H9 (cell line): ENCODE data around the gene KLK6. TPM values are rescaled to one million over a fixed set of nuclear protein-coding genes. Genes with fewer than 3 reads are reported as not detected.

Experiments
- DNase-seq: peaks from one replicate; pipeline ENCODE4 v3.0.0-alpha.2; 2017
- H2AFZ ChIP-seq: one replicate; pipeline ENCODE4 v1.6.1; 2013; ENCODE audit warnings: mild to moderate bottlenecking, low read length, control low read depth, moderate library complexity
- H2AK5ac ChIP-seq: 2 replicates; pipeline ENCODE4 v1.6.1; 2013; ENCODE audit warnings: low read length, control low read depth, mixed read lengths; ENCODE audit not compliant: insufficient read length
- H2BK120ac ChIP-seq: one replicate; pipeline ENCODE4 v1.6.1; 2013; ENCODE audit warnings: low read depth, mild to moderate bottlenecking, low read length, control low read depth, inconsistent platforms; ENCODE audit not compliant: poor library complexity, severe bottlenecking
- H2BK12ac ChIP-seq: 2 replicates; pipeline ENCODE4 v1.6.1; 2013; ENCODE audit warnings: low read length, control low read depth, mixed read lengths, low read depth; ENCODE audit not compliant: insufficient read length
- H2BK15ac ChIP-seq: 2 replicates; pipeline ENCODE4 v1.6.1; 2013; ENCODE audit warnings: low read depth, low read length, control low read depth
- H2BK20ac ChIP-seq: one replicate; pipeline ENCODE4 v1.6.1; 2013; ENCODE audit warnings: low read depth, mild to moderate bottlenecking, low read length, control low read depth, inconsistent platforms; ENCODE audit not compliant: poor library complexity, severe bottlenecking
- H2BK5ac ChIP-seq: 2 replicates; pipeline ENCODE4 v1.6.1; 2013; ENCODE audit warnings: low read length, control low read depth, mixed read lengths; ENCODE audit not compliant: insufficient read length
- H3K14ac ChIP-seq: 2 replicates; pipeline ENCODE4 v1.6.1; 2013; ENCODE audit warnings: low read length, control low read depth; ENCODE audit not compliant: insufficient read depth
- H3K18ac ChIP-seq: 2 replicates; pipeline ENCODE4 v1.6.1; 2013; ENCODE audit warnings: low read depth, mild to moderate bottlenecking, mixed read lengths, low read length, control low read depth; ENCODE audit not compliant: insufficient read length
- H3K23ac ChIP-seq: 2 replicates; pipeline ENCODE4 v1.6.1; 2013; ENCODE audit warnings: low read length, control low read depth, mixed read lengths, low read depth; ENCODE audit not compliant: insufficient read length
- H3K23me2 ChIP-seq: 2 replicates; pipeline ENCODE4 v1.6.1; 2013; ENCODE audit warnings: low read depth, mild to moderate bottlenecking, mixed read lengths, low read length, control low read depth; ENCODE audit not compliant: insufficient read length, poor library complexity, severe bottlenecking
- H3K27ac ChIP-seq: 2 replicates; pipeline ENCODE4 v1.5.1; 2013; ENCODE audit warnings: low read length, control low read depth, mixed read lengths, low read depth; ENCODE audit not compliant: insufficient read length
- H3K27me3 ChIP-seq: 2 replicates; pipeline ENCODE4 v1.6.1; 2013; ENCODE audit warnings: low read length, control low read depth, inconsistent platforms; ENCODE audit not compliant: insufficient read depth
- H3K4ac ChIP-seq: 2 replicates; pipeline ENCODE4 v1.6.1; 2013; ENCODE audit warnings: low read depth, mild to moderate bottlenecking, control low read depth, inconsistent platforms, low read length, moderate library complexity
- H3K4me1 ChIP-seq: 2 replicates; pipeline ENCODE4 v1.6.1; 2013; ENCODE audit warnings: low read length, control low read depth, inconsistent platforms; ENCODE audit not compliant: insufficient read depth
- H3K4me2 ChIP-seq: 2 replicates; pipeline ENCODE4 v1.6.1; 2013; ENCODE audit warnings: low read length, control low read depth, mixed read lengths; ENCODE audit not compliant: insufficient read length, insufficient read depth
- H3K56ac ChIP-seq: 2 replicates; pipeline ENCODE4 v1.6.1; 2013; ENCODE audit warnings: low read depth, mild to moderate bottlenecking, mixed read lengths, low read length, control low read depth; ENCODE audit not compliant: insufficient read length
- H3K79me1 ChIP-seq: 2 replicates; pipeline ENCODE4 v1.6.1; 2013; ENCODE audit warnings: low read depth, mild to moderate bottlenecking, moderate library complexity, low read length, control low read depth, inconsistent platforms; ENCODE audit not compliant: insufficient read depth, poor library complexity, severe bottlenecking
- H3K79me2 ChIP-seq: 2 replicates; pipeline ENCODE4 v1.6.1; 2013; ENCODE audit warnings: low read length, control low read depth, inconsistent platforms; ENCODE audit not compliant: insufficient read depth
- H3K9ac ChIP-seq: 2 replicates; pipeline ENCODE4 v1.6.1; 2013; ENCODE audit warnings: low read length, control low read depth, mixed read lengths; ENCODE audit not compliant: insufficient read length; ENCODE audit errors: extremely low read depth
- H3K9me3 ChIP-seq: one replicate; pipeline ENCODE4 v1.6.1; 2013; ENCODE audit warnings: low read depth, low read length, inconsistent platforms; ENCODE audit not compliant: control insufficient read depth
- H3T11ph ChIP-seq: one replicate; pipeline ENCODE4 v1.6.1; 2013; ENCODE audit warnings: mild to moderate bottlenecking, low read length, control low read depth, inconsistent platforms
- H4K20me1 ChIP-seq: one replicate; pipeline ENCODE4 v1.6.1; 2013; ENCODE audit not compliant: control insufficient read depth, insufficient read length, insufficient read depth
- H4K5ac ChIP-seq: 2 replicates; pipeline ENCODE4 v1.6.1; 2013; ENCODE audit warnings: low read depth, mild to moderate bottlenecking, mixed read lengths, low read length, control low read depth; ENCODE audit not compliant: insufficient read length
- H4K8ac ChIP-seq: replicated peaks from 2 replicates; pipeline ENCODE4 v1.6.1; 2013; ENCODE audit warnings: low read length, control low read depth, mixed read lengths, low read depth; ENCODE audit not compliant: insufficient read length
- H4K91ac ChIP-seq: 2 replicates; pipeline ENCODE4 v1.6.1; 2013; ENCODE audit warnings: low read depth, mild to moderate bottlenecking, moderate library complexity, mixed read lengths, low read length, control low read depth; ENCODE audit not compliant: insufficient read length
- H3K27ac Mint-ChIP-seq, 3 experiments: 2 replicates in 2 of 3; 3 replicates in 1 of 3; pipeline ENCODE4 v1.8.0; 2020 to 2021; ENCODE audit warnings: mixed read lengths in 3 of 3, mild to moderate bottlenecking in 1 of 3, moderate library complexity in 1 of 3
- H3K27me3 Mint-ChIP-seq: 2 replicates; pipeline ENCODE4 v1.8.0; 2021; ENCODE audit warnings: low read depth, mild to moderate bottlenecking, moderate library complexity, mixed read lengths
- H3K36me3 Mint-ChIP-seq, 3 experiments: 2 replicates in 2 of 3; 3 replicates in 1 of 3; pipeline ENCODE4 v1.8.0; 2020 to 2021; ENCODE audit warnings: low read depth in 3 of 3, mixed read lengths in 3 of 3; ENCODE audit not compliant: insufficient read depth in 1 of 3
- H3K4me1 Mint-ChIP-seq, 2 experiments: 2 replicates each; pipeline ENCODE4 v1.8.0; 2020; ENCODE audit warnings: mixed read lengths in 2 of 2
- H3K4me3 Mint-ChIP-seq, 2 experiments: 2 replicates in 1 of 2; 3 replicates in 1 of 2; pipeline ENCODE4 v1.8.0; 2020 to 2021; ENCODE audit warnings: mild to moderate bottlenecking in 2 of 2, mixed read lengths in 2 of 2, moderate library complexity in 1 of 2
- H3K9me3 Mint-ChIP-seq, 2 experiments: 2 replicates in 1 of 2; 3 replicates in 1 of 2; pipeline ENCODE4 v1.8.0; 2020; ENCODE audit warnings: mild to moderate bottlenecking in 2 of 2, mixed read lengths in 2 of 2, moderate library complexity in 1 of 2
- CTCF ChIP-seq: fragments of 200-600 bp; sonication (generic); conservative IDR thresholded peaks from 3 replicates; pipeline ENCODE4 v1.8.0; 2021; ENCODE audit warnings: antibody characterized with exemption, mild to moderate bottlenecking
- WGBS: extraction: QIAGEN DNeasy Blood & Tissue Kit; methylation state at CpG from one replicate; pipeline ENCODE4 v1.1.7; 2013; ENCODE audit warnings: missing lambda C conversion rate, low lambda C conversion rate, mixed read lengths; ENCODE audit not compliant: insufficient read length; ENCODE audit errors: extremely low coverage; 5-methylcytosine and 5-hydroxymethylcytosine counted together
- total RNA-seq: library from RNA; stranded (reverse); gene quantifications from 2 replicates; pipeline ENCODE4 v1.2.1, GENCODE V29; 2021

The KLK6 gene
- total RNA-seq, 1 experiment from 2014 or later = 2.6 TPM

GRCh38 chr19:51002542-51003311, 33.3 kb upstream of the KLK6 start:
- TF ChIP-seq CTCF = no peak
- H2BK15ac ChIP-seq = no peak overlapping the region
- H3K4me1 Mint-ChIP-seq = peaks cover 22 to 31% of the 10 kb centered on the region in 2 experiments

More at GRCh38 chr19:51002542-51003311, 33.3 kb upstream of the KLK6 start:
- no peak overlapping the region for H2BK120ac ChIP-seq
- H4K5ac ChIP-seq = no peak overlapping the region
- peaks cover 6% of the 10 kb centered on the region for H3K23me2 ChIP-seq
- no peaks in the 10 kb centered on the region; a peak in 1 of 5 replicates for H3K9me3 Mint-ChIP-seq
- no peaks in the 10 kb centered on the region for H3K9me3 ChIP-seq
- no peak overlapping the region for H3K56ac ChIP-seq
- H3K27ac Mint-ChIP-seq = peak overlapping the region in 2 of 3 experiments; percentile 57 to 88; a peak in 3 of 7 replicates
- peak overlapping the region; percentile 14 for H3K27ac ChIP-seq
- no peak overlapping the region for H3K4ac ChIP-seq
- H2AFZ ChIP-seq = no peak overlapping the region
- H3K27me3 Mint-ChIP-seq = peaks cover 42% of the 10 kb centered on the region
- H3K9ac ChIP-seq = peak overlapping the region; percentile 46
- no peak overlapping the region for H2AK5ac ChIP-seq
- 0 out of 2 replicates have a peak, but pooled peaks cover 4% of the 10 kb centered on the region for H3K4me1 ChIP-seq
- H3T11ph ChIP-seq = no peak overlapping the region
- WGBS = no CpG with 5 or more reads among the region's 42 CpGs
- H2BK12ac ChIP-seq = no peak overlapping the region
- H2BK20ac ChIP-seq = no peak overlapping the region
- H3K18ac ChIP-seq = peak overlapping the region; percentile 51
- H3K23ac ChIP-seq = no peak overlapping the region
- H4K20me1 ChIP-seq = no peaks in the 10 kb centered on the region
- no peaks in the 10 kb centered on the region for H3K36me3 Mint-ChIP-seq
- peak; percentile 100 for DNase-seq
- H3K79me1 ChIP-seq = no peaks in the 10 kb centered on the region
- no peaks in the 10 kb centered on the region for H3K27me3 ChIP-seq
- H4K91ac ChIP-seq = peak overlapping the region; percentile 32
- H3K4me2 ChIP-seq = peak overlapping the region; percentile 76
- no peaks in the 10 kb centered on the region for H3K79me2 ChIP-seq
- 0 out of 2 replicates have a peak overlapping the region, but pooled peaks have one; percentile 77 for H3K14ac ChIP-seq
- H4K8ac ChIP-seq = no peak overlapping the region
- no peak overlapping the region for H2BK5ac ChIP-seq
- H3K4me3 Mint-ChIP-seq = peak overlapping the region; percentile 14 to 59; a peak in 4 of 5 replicates
